ENCODE measurements around the gene SLC2A11.

The SLC2A11 gene
- 4.9 to 7.6 (median 5.4) reads per million in 3 donors for total RNA-seq

GRCh38 chr22:23857606-23858483 lies at the start of gene SLC2A11:
SLC2A11 (plus strand) TSS chr22:23857875; CDS start chr22:23858000, 125 bp downstream.
- no peaks in the 10 kb centered on the region for H3K9me3 ChIP-seq (ENCODE audit: control insufficient read depth, low read length)
- DNase-seq: peak; percentile 87 to 92 (median 88)
- peak within 1 kb of the TSS; percentile 65 for H3K27ac ChIP-seq (ENCODE audit: insufficient read depth, low read length, poor library complexity, severe bottlenecking)
- peaks cover 14% of the 10 kb centered on the region for H3K4me1 ChIP-seq (ENCODE audit: control insufficient read depth, insufficient read depth, low read length, poor library complexity, severe bottlenecking)
- no peaks in the 10 kb centered on the region for H3K27me3 ChIP-seq (replicated peaks; ENCODE audit: control insufficient read depth, insufficient read depth, low read length, poor library complexity, severe bottlenecking)
- H3K36me3 ChIP-seq (ENCODE audit: control insufficient read depth, insufficient read depth, low read length): no peaks in the 10 kb centered on the region
- H3K4me3 ChIP-seq (ENCODE audit: insufficient read depth, low read depth, low read length, poor library complexity, severe bottlenecking): peak within 1 kb of the TSS; percentile 92

- Histone ChIP-seq H3K27me3 (replicated peaks; ENCODE audit: control insufficient read depth, insufficient read depth, low read length, poor library complexity, severe bottlenecking) (no peaks in the 10 kb centered on the region), H3K4me3 (ENCODE audit: insufficient read depth, low read depth, low read length, poor library complexity, severe bottlenecking) (no peak overlapping the region), H3K4me1 (ENCODE audit: control insufficient read depth, insufficient read depth, low read length, poor library complexity, severe bottlenecking) (no peaks in the 10 kb centered on the region), H3K36me3 (ENCODE audit: control insufficient read depth, insufficient read depth, low read length) (peaks cover 17% of the 10 kb centered on the region), H3K9me3 (ENCODE audit: control insufficient read depth, low read length) (no peaks in the 10 kb centered on the region), H3K27ac (ENCODE audit: insufficient read depth, low read length, poor library complexity, severe bottlenecking) (no peak overlapping the region)
- DNase-seq: no peak
Observed at GRCh38 chr22:23812378-23812777, 45.3 kb upstream of the SLC2A11 start.

- Histone ChIP-seq H3K9me3 (ENCODE audit: control insufficient read depth, low read length) (no peaks in the 10 kb centered on the region), H3K27me3 (replicated peaks; ENCODE audit: control insufficient read depth, insufficient read depth, low read length, poor library complexity, severe bottlenecking) (no peaks in the 10 kb centered on the region), H3K27ac (ENCODE audit: insufficient read depth, low read length, poor library complexity, severe bottlenecking) (no peak overlapping the region), H3K4me1 (ENCODE audit: control insufficient read depth, insufficient read depth, low read length, poor library complexity, severe bottlenecking) (no peaks in the 10 kb centered on the region), H3K36me3 (ENCODE audit: control insufficient read depth, insufficient read depth, low read length) (peaks cover 33% of the 10 kb centered on the region), H3K4me3 (ENCODE audit: insufficient read depth, low read depth, low read length, poor library complexity, severe bottlenecking) (no peak overlapping the region)
- no peak for DNase-seq
Observed at GRCh38 chr22:23815541-23816155, 42.0 kb upstream of the SLC2A11 start.

GRCh38 chr22:23816156-23816976 lies 41.3 kb upstream of the SLC2A11 start:
- Histone ChIP-seq H3K9me3 (ENCODE audit: control insufficient read depth, low read length) (no peaks in the 10 kb centered on the region), H3K27ac (ENCODE audit: insufficient read depth, low read length, poor library complexity, severe bottlenecking) (no peak overlapping the region), H3K36me3 (ENCODE audit: control insufficient read depth, insufficient read depth, low read length) (peaks cover 38% of the 10 kb centered on the region), H3K4me1 (ENCODE audit: control insufficient read depth, insufficient read depth, low read length, poor library complexity, severe bottlenecking) (no peaks in the 10 kb centered on the region), H3K27me3 (replicated peaks; ENCODE audit: control insufficient read depth, insufficient read depth, low read length, poor library complexity, severe bottlenecking) (no peaks in the 10 kb centered on the region), H3K4me3 (ENCODE audit: insufficient read depth, low read depth, low read length, poor library complexity, severe bottlenecking) (no peak overlapping the region)
- no peak for DNase-seq

GRCh38 chr22:23817146-23817545 lies 40.5 kb upstream of the SLC2A11 start:
- peaks cover 42% of the 10 kb centered on the region for H3K36me3 ChIP-seq (ENCODE audit: control insufficient read depth, insufficient read depth, low read length)

GRCh38 chr22:23818541-23818940 lies 39.1 kb upstream of the SLC2A11 start:
- Histone ChIP-seq H3K27me3 (replicated peaks; ENCODE audit: control insufficient read depth, insufficient read depth, low read length, poor library complexity, severe bottlenecking) (no peaks in the 10 kb centered on the region), H3K9me3 (ENCODE audit: control insufficient read depth, low read length) (no peaks in the 10 kb centered on the region), H3K36me3 (ENCODE audit: control insufficient read depth, insufficient read depth, low read length) (peaks cover 55% of the 10 kb centered on the region), H3K4me3 (ENCODE audit: insufficient read depth, low read depth, low read length, poor library complexity, severe bottlenecking) (no peak overlapping the region), H3K27ac (ENCODE audit: insufficient read depth, low read length, poor library complexity, severe bottlenecking) (no peak overlapping the region), H3K4me1 (ENCODE audit: control insufficient read depth, insufficient read depth, low read length, poor library complexity, severe bottlenecking) (no peaks in the 10 kb centered on the region)
- no peak for DNase-seq

More at GRCh38 chr22:23817146-23817545, 40.5 kb upstream of the SLC2A11 start:
- H3K27me3 ChIP-seq (replicated peaks; ENCODE audit: control insufficient read depth, insufficient read depth, low read length, poor library complexity, severe bottlenecking): no peaks in the 10 kb centered on the region
- H3K4me3 ChIP-seq (ENCODE audit: insufficient read depth, low read depth, low read length, poor library complexity, severe bottlenecking): no peak overlapping the region
- no peaks in the 10 kb centered on the region for H3K9me3 ChIP-seq (ENCODE audit: control insufficient read depth, low read length)
- DNase-seq: no peak
- no peak overlapping the region for H3K27ac ChIP-seq (ENCODE audit: insufficient read depth, low read length, poor library complexity, severe bottlenecking)
- H3K4me1 ChIP-seq (ENCODE audit: control insufficient read depth, insufficient read depth, low read length, poor library complexity, severe bottlenecking): no peaks in the 10 kb centered on the region

- H3K36me3 ChIP-seq (ENCODE audit: control insufficient read depth, insufficient read depth, low read length): peaks cover 73% of the 10 kb centered on the region
- no peaks in the 10 kb centered on the region for H3K27me3 ChIP-seq (replicated peaks; ENCODE audit: control insufficient read depth, insufficient read depth, low read length, poor library complexity, severe bottlenecking)
- no peak overlapping the region for H3K4me3 ChIP-seq (ENCODE audit: insufficient read depth, low read depth, low read length, poor library complexity, severe bottlenecking)
- H3K4me1 ChIP-seq (ENCODE audit: control insufficient read depth, insufficient read depth, low read length, poor library complexity, severe bottlenecking): no peaks in the 10 kb centered on the region
- H3K9me3 ChIP-seq (ENCODE audit: control insufficient read depth, low read length): no peaks in the 10 kb centered on the region
- no peak for DNase-seq
- H3K27ac ChIP-seq (ENCODE audit: insufficient read depth, low read length, poor library complexity, severe bottlenecking): no peak overlapping the region
Observed at GRCh38 chr22:23820748-23821211, 36.9 kb upstream of the SLC2A11 start.

GRCh38 chr22:23822101-23822671 lies 35.5 kb upstream of the SLC2A11 start:
- no peak for DNase-seq
- Histone ChIP-seq H3K4me3 (ENCODE audit: insufficient read depth, low read depth, low read length, poor library complexity, severe bottlenecking) (no peak overlapping the region), H3K4me1 (ENCODE audit: control insufficient read depth, insufficient read depth, low read length, poor library complexity, severe bottlenecking) (no peaks in the 10 kb centered on the region), H3K9me3 (ENCODE audit: control insufficient read depth, low read length) (no peaks in the 10 kb centered on the region), H3K27ac (ENCODE audit: insufficient read depth, low read length, poor library complexity, severe bottlenecking) (no peak overlapping the region), H3K27me3 (replicated peaks; ENCODE audit: control insufficient read depth, insufficient read depth, low read length, poor library complexity, severe bottlenecking) (no peaks in the 10 kb centered on the region), H3K36me3 (ENCODE audit: control insufficient read depth, insufficient read depth, low read length) (peaks cover 72% of the 10 kb centered on the region)

- Histone ChIP-seq H3K27ac (ENCODE audit: insufficient read depth, low read length, poor library complexity, severe bottlenecking) (no peak overlapping the region), H3K4me1 (ENCODE audit: control insufficient read depth, insufficient read depth, low read length, poor library complexity, severe bottlenecking) (no peaks in the 10 kb centered on the region), H3K27me3 (replicated peaks; ENCODE audit: control insufficient read depth, insufficient read depth, low read length, poor library complexity, severe bottlenecking) (no peaks in the 10 kb centered on the region), H3K4me3 (ENCODE audit: insufficient read depth, low read depth, low read length, poor library complexity, severe bottlenecking) (no peak overlapping the region), H3K9me3 (ENCODE audit: control insufficient read depth, low read length) (no peaks in the 10 kb centered on the region), H3K36me3 (ENCODE audit: control insufficient read depth, insufficient read depth, low read length) (peaks cover 70% of the 10 kb centered on the region)
- no peak for DNase-seq
Observed at GRCh38 chr22:23823331-23823791, 34.3 kb upstream of the SLC2A11 start.

All from effector memory CD4-positive, alpha-beta T cell (primary cell).